NCI-H446 treated with DMSO at 0.1 percent for 48 hours (cell line): ENCODE results near the gene NAPEPLD.

Experiments used
- DNase-seq: peaks from one replicate; lab custom pipeline; 2025; lab: John Stamatoyannopoulos, UW

The NAPEPLD gene

DNA sequence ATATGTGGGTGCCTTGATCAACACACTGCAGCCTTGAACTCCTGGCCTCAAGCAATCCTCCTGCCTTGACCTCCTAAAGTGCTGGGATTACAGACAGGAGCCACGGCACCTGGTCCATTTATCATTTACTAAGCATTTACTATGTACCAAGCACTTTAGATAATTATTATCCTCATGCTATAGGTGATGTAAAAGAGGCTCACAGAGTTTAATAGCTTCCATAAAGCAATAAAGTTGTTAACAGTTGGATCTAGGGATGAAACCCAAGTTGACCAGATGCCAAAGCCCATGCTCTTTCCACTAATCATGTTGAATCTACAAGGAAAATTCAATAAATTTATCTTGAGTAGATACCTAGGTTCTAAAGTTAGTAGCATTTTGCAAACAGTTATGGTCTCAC lies 5.0 kb downstream of the NAPEPLD start:
- no peak for DNase-seq

DNA sequence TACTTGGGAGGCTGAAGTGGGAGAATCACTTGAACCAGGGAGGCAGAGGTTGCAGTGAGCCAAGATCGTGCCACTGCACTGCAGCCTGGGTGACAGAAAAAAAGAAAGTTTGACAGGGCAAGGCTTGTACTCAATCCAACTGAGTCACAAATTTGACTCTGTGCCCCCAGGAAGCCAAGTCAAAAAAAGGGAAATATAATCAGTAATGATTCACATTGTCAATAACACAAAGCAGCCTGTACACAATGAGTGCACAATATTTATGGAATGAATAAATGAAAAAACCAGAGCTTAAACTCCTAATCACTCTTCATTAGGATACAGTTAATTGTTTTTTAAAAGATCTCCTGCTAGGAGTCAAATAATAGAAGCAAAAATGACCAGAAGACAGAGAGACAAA lies 6.4 kb downstream of the NAPEPLD start:
- DNase-seq = no peak

DNA sequence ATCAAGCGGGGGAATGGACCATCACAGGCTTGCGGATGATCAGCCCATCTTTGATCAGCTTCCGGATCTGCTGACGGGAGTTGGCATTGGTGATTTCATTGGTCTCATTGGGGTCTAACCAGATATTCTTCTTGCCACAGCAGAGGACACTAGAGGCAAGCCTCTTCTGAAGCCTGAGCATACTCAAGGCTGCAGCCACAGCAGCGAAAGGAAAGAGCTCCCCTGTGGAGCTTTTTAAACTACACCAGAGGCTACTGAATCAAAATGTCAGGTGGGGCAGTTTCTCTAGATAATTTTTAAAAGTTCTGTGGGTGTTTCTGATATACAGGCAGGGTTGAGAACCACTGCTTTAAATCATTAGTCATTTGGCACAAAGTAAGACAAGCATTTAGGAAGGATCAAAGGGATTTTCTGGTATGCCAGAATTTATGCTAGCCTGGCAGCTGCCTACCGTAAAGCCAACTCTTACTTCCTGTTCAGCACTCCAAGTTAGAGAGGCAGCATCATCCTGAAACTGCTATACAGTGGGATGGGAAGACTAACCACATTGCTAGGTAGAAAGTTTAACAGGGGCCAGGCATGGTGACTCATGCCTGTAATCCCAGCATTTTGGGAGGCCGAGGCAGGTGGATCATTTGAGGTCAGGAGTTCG lies 7.0 kb downstream of the NAPEPLD start:
- no peak for DNase-seq

DNA sequence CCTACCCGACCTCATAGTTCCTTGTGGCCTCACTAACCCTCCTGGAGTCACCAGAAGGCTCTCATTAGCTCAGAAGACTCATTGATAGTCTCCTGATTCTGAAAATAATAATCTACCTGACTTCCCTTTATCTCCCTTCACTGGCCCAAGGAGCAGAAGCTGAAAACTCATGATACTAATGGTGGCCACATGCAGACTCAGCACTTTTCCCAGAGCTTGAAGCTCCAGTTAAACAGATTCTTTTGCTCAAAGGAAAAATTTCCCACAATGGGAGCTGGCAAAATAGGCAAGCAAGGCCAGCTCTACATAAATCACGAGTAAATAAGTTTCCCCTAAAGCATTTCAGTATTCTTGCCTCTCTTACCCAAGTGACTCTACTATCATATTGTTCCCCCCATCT lies 8.2 kb downstream of the NAPEPLD start:
- no peak for DNase-seq

DNA sequence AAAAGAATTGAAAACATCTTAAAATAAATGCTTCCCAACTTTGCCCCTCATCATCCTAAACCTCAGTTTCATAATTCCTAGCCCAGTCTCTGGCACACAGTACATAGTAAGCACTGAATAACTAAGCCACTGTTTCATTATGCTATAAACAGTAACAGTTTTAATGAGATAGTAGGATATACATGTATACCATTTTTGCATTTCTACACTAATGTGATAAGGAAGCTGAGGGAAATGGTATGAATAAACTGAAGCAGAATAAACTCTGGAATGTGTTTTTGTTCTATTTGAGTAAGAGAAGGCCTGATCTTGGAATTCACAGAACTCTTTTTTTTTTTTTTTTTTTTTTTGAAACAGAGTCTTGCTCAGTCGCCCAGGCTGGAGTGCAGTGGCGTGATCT lies 8.8 kb downstream of the NAPEPLD start:
- no peak for DNase-seq

DNA sequence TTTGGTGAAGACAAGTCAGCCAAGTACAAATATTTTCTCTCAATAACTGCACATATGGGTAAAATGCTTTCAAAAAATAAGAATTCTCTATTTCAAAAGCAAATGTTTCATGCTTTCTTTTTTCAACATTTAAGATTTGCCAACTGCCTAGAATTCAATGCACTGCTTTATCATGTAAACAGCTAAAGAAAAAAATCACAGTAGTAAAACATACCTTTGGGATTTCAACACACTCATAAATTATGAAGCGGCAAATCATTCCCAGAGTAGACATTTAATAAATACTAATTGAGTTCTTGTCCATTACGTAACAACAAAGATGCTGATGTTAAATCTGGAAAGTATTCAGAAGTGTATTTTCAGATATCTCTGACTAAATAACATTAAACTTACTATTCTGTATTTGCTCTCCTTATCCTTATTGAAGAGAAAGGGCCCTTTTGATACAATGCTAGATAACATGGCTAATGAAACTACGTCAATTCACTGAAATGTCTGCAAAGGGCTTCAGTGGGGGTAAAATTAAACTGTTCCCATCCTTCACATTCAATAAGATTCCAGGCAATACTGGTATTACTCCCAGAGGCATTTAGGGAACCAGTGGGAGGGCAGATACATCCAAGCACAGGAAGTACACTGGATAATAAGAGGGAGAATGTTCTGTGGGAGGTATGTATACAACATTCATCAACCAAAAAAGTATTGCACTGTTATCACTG lies 13.9 kb downstream of the NAPEPLD start:
- DNase-seq = no peak

DNA sequence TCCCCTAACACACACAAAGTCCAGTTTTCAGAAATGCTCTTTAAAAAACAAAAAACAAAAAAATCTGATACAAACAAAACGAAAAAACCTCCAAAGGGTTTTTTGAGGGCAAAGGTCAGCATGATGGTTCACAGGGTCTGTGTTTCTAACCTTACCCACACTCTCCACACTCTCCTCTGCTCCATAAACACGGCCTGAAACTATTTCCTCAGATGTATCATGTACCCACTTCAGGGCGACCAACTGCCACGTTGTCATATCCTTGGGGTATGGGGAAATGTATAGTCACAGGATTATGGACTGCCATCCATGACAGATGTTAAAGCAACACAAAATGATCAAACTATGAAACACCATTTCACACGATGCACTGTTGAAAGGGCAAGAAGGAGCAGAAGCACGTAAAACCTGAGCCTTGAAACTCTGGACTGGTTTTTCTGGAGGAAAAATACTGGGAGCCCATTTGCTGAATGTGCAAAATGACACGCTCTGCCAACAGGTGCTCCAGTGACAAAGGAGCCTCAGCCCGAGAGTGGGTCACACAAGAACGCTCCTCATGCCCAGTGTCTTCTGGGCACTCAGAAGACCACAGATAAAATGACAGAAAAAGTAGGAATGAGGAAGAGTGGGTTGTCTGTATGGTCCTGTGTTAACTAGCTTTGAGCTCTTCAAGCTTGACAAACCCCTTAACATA lies 15.8 kb downstream of the NAPEPLD start:
- DNase-seq = no peak

DNA sequence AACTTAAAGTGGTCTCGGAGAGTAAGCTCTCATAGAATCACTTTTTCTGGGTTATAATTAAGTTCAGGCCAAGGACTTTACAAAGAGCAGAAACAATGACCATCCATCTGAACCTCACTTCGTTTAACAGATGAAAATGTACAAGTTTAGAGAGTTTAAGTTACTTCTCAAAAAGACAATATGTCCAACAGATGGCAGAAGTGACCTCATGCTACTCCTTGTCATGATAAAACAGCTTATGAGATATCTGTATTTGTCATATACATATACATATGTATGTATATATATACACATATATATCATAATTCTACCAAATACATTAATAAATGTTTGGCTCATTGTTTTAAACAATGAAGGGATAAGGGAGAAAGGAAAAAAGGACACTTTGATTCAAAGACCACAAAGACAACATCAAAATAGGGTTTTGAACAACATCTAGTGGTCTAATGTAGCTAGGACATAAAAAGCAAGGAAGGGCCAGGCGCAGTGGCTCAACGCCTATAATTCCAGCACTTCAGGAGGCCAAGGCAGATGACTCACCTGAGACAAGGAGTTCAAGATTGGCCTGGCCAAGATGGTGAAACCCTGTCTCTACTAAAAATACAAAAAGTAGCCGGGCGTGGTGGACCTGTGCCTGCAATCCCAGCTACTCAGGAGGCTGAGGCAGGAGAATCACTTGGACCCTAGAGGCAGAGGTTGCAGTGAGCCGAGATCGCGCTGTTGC lies 17.8 kb downstream of the NAPEPLD start:
- DNase-seq = no peak

DNA sequence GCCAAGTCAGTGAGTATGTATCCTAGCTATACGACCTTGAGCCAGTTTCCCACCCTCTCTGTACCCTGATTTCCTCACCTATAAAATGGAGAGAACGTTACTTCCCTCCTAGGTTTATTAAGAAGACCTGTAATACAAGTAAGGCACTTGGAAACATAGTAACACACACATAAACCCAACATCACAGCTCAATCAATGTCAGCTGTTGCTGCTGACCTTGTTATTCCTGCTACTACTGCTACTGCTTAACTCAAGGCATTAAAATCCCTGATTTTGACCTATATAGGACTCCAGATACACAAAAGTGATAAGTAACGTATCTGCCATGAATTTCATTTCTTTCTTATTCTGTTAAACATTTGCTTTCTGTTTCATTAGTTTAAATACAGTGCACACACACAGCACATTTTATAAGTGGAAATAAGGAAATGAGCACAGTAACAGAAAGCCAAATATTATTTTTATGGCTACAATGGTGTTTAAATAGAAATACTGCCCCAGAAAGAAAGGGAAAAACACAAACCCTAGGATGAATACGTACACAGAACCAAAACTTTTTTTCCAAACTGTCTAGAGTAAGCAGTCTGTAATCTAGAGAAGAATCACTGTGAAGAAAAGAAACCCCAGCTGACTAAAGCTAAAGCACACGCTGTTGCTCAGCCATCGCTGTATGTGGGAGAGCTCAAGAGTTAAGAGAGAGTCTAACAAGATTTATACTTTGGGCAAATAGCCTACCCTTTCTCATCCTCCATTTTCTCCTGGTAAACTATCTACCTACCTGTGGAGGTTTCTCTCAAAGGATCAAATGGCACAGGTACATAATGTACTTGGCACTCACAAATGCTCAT lies 19.0 kb downstream of the NAPEPLD start:
- DNase-seq = no peak

DNA sequence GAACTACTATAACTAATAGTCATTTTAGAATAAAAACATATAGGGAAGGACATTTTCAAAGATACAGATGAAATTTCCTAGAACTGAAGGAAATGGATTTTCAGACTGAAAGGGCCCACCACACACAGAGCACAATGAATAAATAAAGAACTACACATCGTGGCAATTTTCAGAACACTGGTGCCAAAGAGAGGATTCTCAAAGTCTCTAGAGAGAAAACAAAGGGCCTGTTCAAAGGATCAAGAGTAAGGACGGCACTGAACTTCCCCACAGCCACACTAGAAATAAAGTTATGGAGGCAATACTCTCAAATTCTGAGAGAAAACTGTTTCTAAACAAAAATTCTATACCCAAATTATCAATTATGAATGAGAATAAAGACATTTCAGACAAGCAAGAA lies 21.9 kb downstream of the NAPEPLD start:
- DNase-seq = no peak

DNA sequence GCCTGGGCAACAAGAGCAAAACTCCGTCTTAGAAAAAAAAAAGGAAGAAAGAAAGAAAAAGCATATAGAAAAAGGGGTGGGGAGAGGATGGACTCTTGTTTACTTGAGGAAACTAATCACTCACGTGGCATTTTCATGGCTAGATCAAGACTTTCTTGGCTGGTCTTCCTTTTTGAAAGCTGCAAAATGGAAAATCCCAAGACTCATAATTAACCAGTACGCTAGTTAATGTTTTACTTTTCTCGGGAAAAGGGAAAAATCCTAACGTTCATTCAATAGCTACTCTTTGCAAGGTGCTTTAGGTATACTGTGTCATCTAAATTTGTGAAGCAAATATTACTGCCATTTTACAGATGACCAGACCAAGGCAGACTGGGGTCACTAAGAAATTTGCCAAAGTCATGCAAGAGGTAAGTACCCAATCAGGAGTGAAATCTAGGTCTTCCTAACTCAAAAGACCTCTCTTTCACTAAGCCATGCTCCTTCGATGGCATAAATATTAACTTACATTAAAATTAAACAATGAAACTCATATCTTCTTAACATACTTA lies 24.4 kb downstream of the NAPEPLD start:
- no peak for DNase-seq

DNA sequence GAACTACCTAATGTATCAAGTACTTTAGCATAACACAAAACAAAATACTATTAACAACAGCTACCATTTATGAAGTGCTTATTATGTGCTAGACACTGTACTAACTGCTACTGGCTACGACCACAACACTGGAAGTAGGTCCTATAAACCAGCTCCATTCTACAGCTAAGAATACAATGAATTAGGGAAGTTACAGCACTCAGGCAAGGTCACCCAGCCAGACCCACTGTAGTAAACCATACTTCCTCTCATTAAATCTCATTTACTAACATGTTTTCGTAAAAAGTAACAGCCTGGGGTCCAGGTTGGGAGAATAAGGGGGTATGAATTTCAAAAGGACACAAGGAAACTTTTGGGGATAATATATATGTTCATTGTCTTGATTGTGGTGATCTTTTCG lies 25.4 kb downstream of the NAPEPLD start:
- DNase-seq = no peak

DNA sequence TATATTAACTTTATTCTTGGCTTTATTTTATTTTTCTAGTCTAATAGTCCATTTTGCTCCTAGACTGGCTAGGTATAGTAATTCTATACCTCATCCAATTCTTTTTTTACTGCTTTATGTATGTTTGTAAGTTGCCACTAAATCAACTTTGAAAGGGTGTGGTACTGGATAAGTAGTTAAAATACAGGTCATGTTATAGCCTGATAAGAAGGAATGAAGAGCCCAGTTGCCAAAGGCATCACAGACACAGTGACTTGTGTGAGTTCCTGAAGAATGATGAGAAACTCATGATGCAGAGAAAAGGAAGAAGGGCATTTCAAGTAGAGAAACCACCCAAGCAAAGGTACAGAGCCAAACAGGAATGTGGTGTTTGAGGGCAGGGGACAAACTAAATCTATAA lies 27.3 kb downstream of the NAPEPLD start:
- no peak for DNase-seq

DNA sequence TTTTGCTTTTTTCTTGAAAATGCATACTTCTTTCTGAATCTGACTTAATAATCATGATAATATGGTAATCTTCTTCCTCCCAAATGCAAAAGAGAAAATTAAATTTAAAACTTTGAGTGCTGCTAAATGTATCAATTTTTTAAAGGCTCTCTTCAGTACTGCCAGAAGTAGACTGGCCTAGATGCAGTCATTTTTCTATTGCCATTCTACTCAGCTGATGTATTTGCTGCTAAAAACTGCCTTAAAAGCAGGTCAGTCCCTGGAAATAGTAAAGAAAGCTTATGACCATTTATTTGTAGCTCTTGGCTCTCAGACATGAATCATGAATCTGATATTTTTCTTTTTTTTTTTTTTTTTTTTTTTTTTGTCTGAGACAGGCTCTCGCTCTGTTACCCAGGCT lies 28.5 kb downstream of the NAPEPLD start:
- no peak for DNase-seq

DNA sequence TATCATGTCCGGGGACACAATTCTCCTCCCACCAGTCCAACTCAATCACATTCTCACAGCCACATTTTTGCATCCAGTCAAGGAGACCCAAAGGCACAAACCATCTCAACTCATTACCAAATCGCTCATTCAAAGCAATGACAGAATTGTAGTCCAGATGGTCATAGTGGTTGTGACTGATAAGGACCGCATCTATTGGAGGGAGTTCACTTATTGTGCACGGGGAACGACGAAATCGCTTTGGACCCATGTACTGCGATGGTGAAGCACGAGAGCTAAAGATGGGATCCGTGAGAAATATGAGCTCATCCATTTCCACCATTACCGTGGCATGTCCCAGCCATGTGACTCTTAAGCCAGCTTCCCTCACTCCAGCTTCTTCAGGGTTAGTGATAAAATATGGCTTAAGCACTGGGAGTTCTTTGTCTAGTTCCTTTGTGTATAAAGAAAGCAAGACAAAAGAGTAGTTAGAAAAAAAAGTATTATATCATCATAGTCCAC lies 29.1 kb downstream of the NAPEPLD start:
- no peak for DNase-seq

DNA sequence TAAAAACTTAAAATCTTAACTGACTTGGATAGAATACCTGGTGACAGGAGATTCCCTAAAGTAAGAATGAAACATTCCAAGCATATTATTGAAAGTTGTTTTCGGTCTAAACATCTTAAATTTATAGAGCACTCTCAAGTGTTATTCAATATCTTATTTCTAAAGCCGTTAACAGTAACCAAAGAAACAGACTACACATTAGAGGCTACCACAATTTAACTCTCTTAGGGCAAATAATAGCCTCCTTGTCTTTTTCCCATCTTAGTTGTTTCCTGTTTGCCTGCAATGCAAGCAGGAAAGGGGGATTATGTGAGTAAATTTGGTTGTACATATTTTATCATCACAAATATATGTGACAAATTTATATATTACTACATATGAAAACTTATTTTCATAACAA lies 31.4 kb downstream of the NAPEPLD start:
- no peak for DNase-seq

DNA sequence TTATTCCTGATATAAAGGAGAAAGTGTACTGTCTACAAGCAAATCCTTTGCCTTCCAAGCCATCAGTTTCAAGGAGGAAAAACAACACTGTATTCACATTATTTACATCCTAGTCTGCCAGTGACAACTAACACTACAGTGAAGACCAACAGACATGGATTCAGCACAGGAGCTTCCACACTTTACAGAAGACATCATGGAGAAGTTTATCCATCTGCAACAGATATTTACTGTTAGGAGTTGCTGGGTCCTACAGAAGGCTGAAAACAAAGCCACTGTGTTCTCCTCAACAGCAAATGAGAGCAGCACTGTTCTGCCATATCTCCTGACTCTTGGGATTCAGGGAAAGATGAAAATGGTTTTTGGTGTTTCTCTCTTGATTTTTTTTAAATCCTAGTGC lies 31.9 kb downstream of the NAPEPLD start:
- DNase-seq = no peak

DNA sequence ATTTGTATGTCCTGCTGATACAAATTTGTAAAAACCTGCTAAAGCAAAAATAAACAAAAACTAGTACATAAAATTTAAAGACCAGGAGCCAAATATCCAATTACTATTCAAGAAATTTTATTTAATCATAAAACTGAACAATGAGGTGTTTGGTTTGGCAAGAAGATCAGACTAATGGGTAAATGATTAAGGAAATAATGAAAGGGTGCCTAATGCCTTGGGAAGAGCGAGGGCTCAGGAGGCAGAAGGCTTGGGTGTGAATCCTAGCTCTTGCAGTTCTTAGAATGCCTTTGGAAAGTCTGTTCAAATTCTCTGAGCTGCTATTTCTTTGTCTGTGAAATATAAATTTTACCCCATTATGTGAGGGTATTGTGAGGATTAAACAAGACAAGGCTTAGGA lies 32.4 kb downstream of the NAPEPLD start:
- DNase-seq = no peak

DNA sequence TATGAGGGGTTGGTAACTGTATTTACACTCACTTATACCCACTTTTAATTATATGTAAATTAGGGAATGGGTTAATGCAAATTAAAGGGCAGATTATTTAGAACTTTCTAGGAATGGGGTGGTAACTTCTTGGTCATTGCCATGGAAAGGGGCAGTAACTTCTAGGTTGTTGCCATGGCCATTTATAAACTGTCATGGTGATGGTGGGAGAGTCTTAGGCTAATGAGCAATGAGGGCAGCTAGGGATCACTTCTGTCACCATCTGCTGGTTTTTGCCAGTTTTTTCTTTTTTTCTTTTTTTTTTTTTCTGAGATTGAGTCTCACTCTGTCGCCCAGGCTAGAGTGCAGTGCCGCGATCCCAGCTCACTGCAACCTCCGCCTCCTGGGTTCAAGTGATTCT lies 33.1 kb downstream of the NAPEPLD start:
- DNase-seq = no peak

DNA sequence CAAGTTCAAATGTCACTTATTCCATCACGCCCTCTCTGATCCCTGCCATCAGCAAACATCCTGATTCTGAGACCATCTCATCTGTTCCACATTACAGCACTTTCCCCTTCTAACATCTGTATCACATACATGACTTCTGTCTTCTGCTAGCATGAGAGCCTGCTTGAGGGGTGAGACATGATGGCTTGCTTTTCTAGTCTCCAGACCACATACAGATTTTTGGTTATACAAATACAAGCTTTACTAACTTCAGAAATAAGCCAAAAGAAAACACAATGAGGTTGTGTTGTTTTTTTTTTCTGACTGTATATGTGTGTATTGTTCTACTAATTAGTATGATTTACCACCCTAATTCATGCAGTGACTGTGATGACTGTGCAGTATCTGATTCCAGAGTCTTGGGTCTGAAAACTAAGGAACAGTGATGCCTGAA lies 34.3 kb downstream of the NAPEPLD start:
- DNase-seq = no peak

DNA sequence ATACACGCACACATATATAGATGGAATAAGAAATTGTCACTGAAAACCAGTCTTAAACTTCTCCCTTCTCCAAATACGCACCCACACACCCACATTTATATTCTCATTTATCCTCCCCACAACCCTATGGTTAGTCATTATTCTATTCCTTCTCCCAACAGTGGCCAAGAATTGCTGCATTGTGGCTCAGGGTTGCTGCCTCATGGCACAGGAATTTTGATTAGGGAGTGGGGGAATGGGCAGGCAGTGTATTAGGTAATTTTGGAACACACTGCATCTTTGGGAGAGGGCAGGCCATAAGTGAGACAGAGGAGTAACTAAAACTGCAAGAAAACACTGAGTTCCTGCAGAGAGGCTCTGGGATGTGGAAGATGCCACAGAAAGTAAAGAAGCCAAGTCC lies 35.7 kb downstream of the NAPEPLD start:
- no peak for DNase-seq
